Body of pancreas (tissue), 4 donors: ENCODE results near the gene HOXC11. TPM values are rescaled to one million over a fixed set of nuclear protein-coding genes. Genes with fewer than 3 reads are reported as not detected.

ENCODE experiments used
- ATAC-seq: fragments of 150-250 bp; one replicate; pipeline ENCODE4 v1.9.1; 2016
- DNase-seq, 4 donors: peaks; one replicate each; pipeline ENCODE4 v3.0.0-alpha.2; 2019
- H3K27ac ChIP-seq, 4 donors: fragments of 200-600 bp; sonication (generic); 1 replicate in 3 of 4; 2 replicates in 1 of 4; pipeline versions ENCODE4 v1.5.1 to v1.6.1; 2016 to 2019; ENCODE audit warnings: mild to moderate bottlenecking in 1 of 4, mixed read lengths in 1 of 4, moderate library complexity in 1 of 4
- H3K27me3 ChIP-seq, 2 donors: fragments of 200-600 bp; sonication (generic); one replicate each; pipeline ENCODE4 v1.6.0; 2016; ENCODE audit warnings: mild to moderate bottlenecking in 1 of 2
- H3K36me3 ChIP-seq, 2 donors: fragments of 200-600 bp; sonication (generic); replicated peaks in 1 of 2; 2 replicates each; pipeline ENCODE4 v1.5.1; 2016; ENCODE audit warnings: low read depth in 2 of 2; ENCODE audit not compliant: insufficient read depth in 1 of 2
- H3K4me1 ChIP-seq: fragments of 200-600 bp; sonication (generic); one replicate; pipeline ENCODE4 v1.6.0; 2016
- H3K4me3 ChIP-seq, 2 donors: fragments of 200-600 bp; sonication (generic); 1 replicate in 1 of 2; 2 replicates in 1 of 2; pipeline ENCODE4 v1.5.1; 2016 to 2019
- H3K9me3 ChIP-seq, 3 donors: fragments of 200-600 bp; sonication (generic); 1 replicate in 2 of 3; 2 replicates in 1 of 3; pipeline ENCODE4 v1.5.1; 2016
- CTCF ChIP-seq, 7 experiments: fragments of 450-650 bp in 4 of 7; fragments of 200-600 bp in 3 of 7; sonication (generic) in 3 of 7; IDR thresholded peaks; one replicate each; pipeline ENCODE4 v1.5.1; 2016 to 2019; ENCODE audit warnings: antibody characterized with exemption in 7 of 7
- POLR2A ChIP-seq, 3 donors: fragments of 450-650 bp; IDR thresholded peaks; one replicate each; pipeline ENCODE4 v1.6.1; 2016; ENCODE audit warnings: antibody characterized with exemption in 3 of 3, mild to moderate bottlenecking in 2 of 3
- WGBS, 2 donors: methylation state at CpG; one replicate each; pipeline ENCODE4 v1.1.5; 2017; 5-methylcytosine and 5-hydroxymethylcytosine counted together
- intact Hi-C: fragments of 100-400 bp; cut with DNase I; formaldehyde crosslinking; loops from one replicate; pipeline ENCODE4 v1.15.1; 2023
- microRNA counts, 2 donors: library from miRNA; unstranded; fragments of <30 nt; microRNA quantifications; one replicate each; lab custom pipeline; 2017
- microRNA-seq, 2 donors: library from miRNA; unstranded; fragments of <30 nt; microRNA quantifications; one replicate each; pipeline ENCODE4, GENCODE V29; 2016; ENCODE audit warnings: borderline number of aligned reads in 2 of 2, borderline replicate concordance in 2 of 2
- small RNA-seq: library from RNA; depleted of rRNA; stranded (forward); fragments of <200 nt; gene quantifications from one replicate; pipeline ENCODE3, GENCODE V24; 2016
- total RNA-seq, 2 donors: library from RNA; depleted of rRNA; stranded (reverse); fragments of >200 nt; gene quantifications; one replicate each; pipeline ENCODE4 v1.1.0, GENCODE V29; 2016

The HOXC11 gene
- total RNA-seq, 2 donors from 2014 or later = not detected

- Histone ChIP-seq H3K9me3 (no peaks in the 10 kb centered on the region), H3K27ac (no peak overlapping the region), H3K36me3 (no peaks in the 10 kb centered on the region), H3K4me1 (peaks cover 18% of the 10 kb centered on the region), H3K27me3 (peaks cover 0 to 22% of the 10 kb centered on the region in 2 donors), H3K4me3 (no peak overlapping the region)
- intact Hi-C loops = no loop called here
- no peak for TF ChIP-seq POLR2A (IDR thresholded peaks at IDR 0.05)
- TF ChIP-seq CTCF (IDR thresholded peaks at IDR 0.05) = no peak
- WGBS, 2 donors = 44 to 53% methylated on average over 5 of the region's 5 CpGs
- DNase-seq (no peak), ATAC-seq (no peak)
These were observed 51.8 kb downstream of the HOXC11 start for GRCh38 chr12:54024581-54025305.

GRCh38 chr12:54025499-54026405 lies 52.8 kb downstream of the HOXC11 start:
- no peak for ATAC-seq
- H3K27me3 ChIP-seq = peaks cover 0 to 30% of the 10 kb centered on the region in 2 donors
- TF ChIP-seq CTCF (IDR thresholded peaks at IDR 0.05) (no peak), POLR2A (IDR thresholded peaks at IDR 0.05) (no peak)
- H3K27ac ChIP-seq = no peak overlapping the region
- no peaks in the 10 kb centered on the region for H3K9me3 ChIP-seq
- peaks cover 15% of the 10 kb centered on the region for H3K4me1 ChIP-seq
- 39 to 42% methylated on average over 7 of the region's 7 CpGs for WGBS, 2 donors
- DNase-seq = no peak
- H3K4me3 ChIP-seq = no peak overlapping the region
- intact Hi-C loops = no loop called here
- no peaks in the 10 kb centered on the region for H3K36me3 ChIP-seq

GRCh38 chr12:54026640-54027441 lies 53.9 kb downstream of the HOXC11 start:
- intact Hi-C loops = no loop called here
- WGBS, 2 donors = 14 to 18% methylated on average over 21 to 22 of the region's 22 CpGs
- no peak for ATAC-seq
- Histone ChIP-seq H3K4me1 (peaks cover 21% of the 10 kb centered on the region), H3K4me3 (no peak overlapping the region), H3K27me3 (peaks cover 0 to 39% of the 10 kb centered on the region in 2 donors), H3K36me3 (no peaks in the 10 kb centered on the region), H3K27ac (no peak overlapping the region), H3K9me3 (no peaks in the 10 kb centered on the region)
- DNase-seq = no peak
- no peak for TF ChIP-seq POLR2A (IDR thresholded peaks at IDR 0.05)
- TF ChIP-seq CTCF (IDR thresholded peaks at IDR 0.05) = no peak

MicroRNA genes within 50 kb of the gene (microRNA counts, 767-probe panel; counts per million panel counts)
- 0 to 736 counts per million in 2 donors for microRNA hsa-miR-196a-5p (lab: Ali Mortazavi, UCI)

Small RNA genes lying within 50 kb of the gene (microRNA-seq; reads per million reads assigned to microRNA genes)
- 3.6 to 5.1 reads per million in 2 donors for gene MIR196A2

Small RNA genes lying within 50 kb of the gene (small RNA-seq; reads per million reads assigned to genes)
- gene AC012531.3 (not detected), gene AC012531.4 (not detected), gene MIR196A2 (not detected), gene RF01905 (not detected), gene RF01906 (not detected)

Other genes with a start within 250 kb of the HOXC11 start
- 100 to 1,000 TPM; 109 to 153 TPM for gene CALCOCO1, start 245.7 kb upstream of the HOXC11 start, total RNA-seq
- not detected for gene CISTR, start 221.1 kb upstream of the HOXC11 start, total RNA-seq
- gene HOXC13, start 34.3 kb upstream of the HOXC11 start, total RNA-seq = not detected
- gene HOXC12, start 18.2 kb upstream of the HOXC11 start, total RNA-seq = not detected
- gene HOTAIR, start 1.8 kb downstream of the HOXC11 start, total RNA-seq = not detected
- gene HOXC10, start 12.0 kb downstream of the HOXC11 start, total RNA-seq = not detected
- not detected for gene HOXC9, start 27.0 kb downstream of the HOXC11 start, total RNA-seq
- gene HOXC8, start 35.9 kb downstream of the HOXC11 start, total RNA-seq = not detected
- gene HOXC6, start 55.3 kb downstream of the HOXC11 start, total RNA-seq = not detected
- not detected for gene HOXC5, start 59.9 kb downstream of the HOXC11 start, total RNA-seq
- gene HOXC4, start 80.7 kb downstream of the HOXC11 start, total RNA-seq = not detected
- 10 to 100 TPM; 20.8 to 34.5 TPM for gene SMUG1, start 215.9 kb downstream of the HOXC11 start, total RNA-seq